GM18951 (cell line): ENCODE data around the gene MXRA7.
"Not testable (repeated sequence)": the region's sequence is repeated elsewhere in the genome, so short reads cannot be mapped to it uniquely, and the experiment has no call there.

ENCODE experiments used
- POLR2A ChIP-seq: IDR thresholded peaks from 4 replicates; pipeline ENCODE4 v1.6.1; 2011; ENCODE audit warnings: mild to moderate bottlenecking; ENCODE audit not compliant: insufficient read length, insufficient read depth; ENCODE audit errors: extremely low read depth
- in situ Hi-C: fragments of 300-500 bp; cut with MboI; formaldehyde crosslinking; loops from one replicate; pipeline ENCODE4 v1.12.0; 2022; ENCODE audit warnings: low sequenced_read_pairs, mixed read lengths, inconsistent platforms; ENCODE audit not compliant: unreplicated experiment

MXRA7 gene

GRCh38 chr17:76732734-76733617, 22.2 kb upstream of the MXRA7 start:
- in situ Hi-C loops: no loop called here
- peak; percentile 12 for TF ChIP-seq POLR2A

GRCh38 chr17:76731800-76732733, 21.3 kb upstream of the MXRA7 start:
- peak; percentile 32 for TF ChIP-seq POLR2A
- in situ Hi-C loops: not testable (repeated sequence)

GRCh38 chr17:76727745-76728456, 17.1 kb upstream of the MXRA7 start:
- in situ Hi-C loops: no loop called here

GRCh38 chr17:76726776-76727718, 16.3 kb upstream of the MXRA7 start, which contains the start of gene METTL23:
TSS of gene METTL23 (plus strand) at chr17:76726839. CDS start at chr17:76729711, 2,872 bp downstream.
- TF ChIP-seq POLR2A: peak; percentile 87
- in situ Hi-C loops: no loop called here

More at GRCh38 chr17:76727745-76728456, 17.1 kb upstream of the MXRA7 start:
- no peak for TF ChIP-seq POLR2A

- TF ChIP-seq POLR2A: peak; percentile 69
- in situ Hi-C loops: no loop called here
Measured at GRCh38 chr17:76726231-76726775, 15.5 kb upstream of the MXRA7 start, which contains the start of gene JMJD6. TSS of gene JMJD6 (minus strand) at chr17:76726606. CDS start at chr17:76726475, 131 bp downstream.

GRCh38 chr17:76725580-76726230, 14.9 kb upstream of the MXRA7 start:
- in situ Hi-C loops: no loop called here

GRCh38 chr17:76723812-76724211, 13.0 kb upstream of the MXRA7 start:
- no peak for TF ChIP-seq POLR2A
- in situ Hi-C loops: no loop called here

More at GRCh38 chr17:76725580-76726230, 14.9 kb upstream of the MXRA7 start:
- TF ChIP-seq POLR2A: no peak

GRCh38 chr17:76722977-76723376, 12.2 kb upstream of the MXRA7 start:
- in situ Hi-C loops: not testable (repeated sequence)

GRCh38 chr17:76722279-76722678, 11.5 kb upstream of the MXRA7 start:
- no peak for TF ChIP-seq POLR2A
- in situ Hi-C loops: no loop called here

GRCh38 chr17:76721463-76721862, 10.7 kb upstream of the MXRA7 start:
- TF ChIP-seq POLR2A: no peak

GRCh38 chr17:76720941-76721340, 10.2 kb upstream of the MXRA7 start:
- no peak for TF ChIP-seq POLR2A
- in situ Hi-C loops: no loop called here

More at GRCh38 chr17:76721463-76721862, 10.7 kb upstream of the MXRA7 start:
- in situ Hi-C loops: no loop called here
